Smooth muscle cell (in vitro differentiated cells): ENCODE data around the gene THAP8. TPM values are rescaled to one million over a fixed set of nuclear protein-coding genes. Genes with fewer than 3 reads are reported as not detected.

Source experiments
- DNase-seq: peaks from one replicate; lab custom pipeline; 2025; ENCODE audit not compliant: unreplicated experiment; lab: John Stamatoyannopoulos, UW
- H2AFZ ChIP-seq: fragments of 200-600 bp; sonication (generic); 2 replicates; pipeline ENCODE4 v1.6.0; 2016; ENCODE audit warnings: antibody characterized with exemption, low read depth, mild to moderate bottlenecking
- H3F3A ChIP-seq: fragments of 200-600 bp; sonication (generic); 2 replicates; pipeline ENCODE4 v1.6.0; 2017; ENCODE audit warnings: antibody characterized with exemption, low read depth
- H3K27ac ChIP-seq: fragments of 200-600 bp; sonication (generic); 2 replicates; pipeline ENCODE4 v1.5.1; 2016; ENCODE audit warnings: low read depth, mild to moderate bottlenecking
- H3K27me3 ChIP-seq: fragments of 200-600 bp; sonication (generic); 2 replicates; pipeline ENCODE4 v1.6.1; 2016; ENCODE audit warnings: low read depth, mild to moderate bottlenecking
- H3K36me3 ChIP-seq: fragments of 200-600 bp; sonication (generic); 2 replicates; pipeline ENCODE4 v1.5.1; 2016; ENCODE audit warnings: low read depth
- H3K4me1 ChIP-seq: fragments of 200-600 bp; sonication (generic); 2 replicates; pipeline ENCODE4 v1.5.1; 2016; ENCODE audit warnings: low read depth
- H3K4me2 ChIP-seq: fragments of 200-600 bp; sonication (generic); 2 replicates; pipeline ENCODE4 v1.6.0; 2016; ENCODE audit warnings: mild to moderate bottlenecking
- H3K4me3 ChIP-seq: fragments of 200-600 bp; sonication (generic); 2 replicates; pipeline ENCODE4 v1.5.1; 2016; ENCODE audit warnings: mild to moderate bottlenecking
- H3K79me2 ChIP-seq: fragments of 200-600 bp; sonication (generic); 2 replicates; pipeline ENCODE4 v1.6.0; 2016; ENCODE audit warnings: low read depth, mild to moderate bottlenecking
- H3K9ac ChIP-seq: fragments of 200-600 bp; sonication (generic); 2 replicates; pipeline ENCODE4 v1.6.0; 2016; ENCODE audit warnings: low read depth
- H3K9me3 ChIP-seq: fragments of 200-600 bp; sonication (generic); replicated peaks from 2 replicates; pipeline ENCODE4 v1.5.1; 2016; ENCODE audit warnings: low read depth
- H4K20me1 ChIP-seq: fragments of 200-600 bp; sonication (generic); 2 replicates; pipeline ENCODE4 v1.6.0; 2016; ENCODE audit warnings: low read depth
- WGBS: methylation state at CpG from one replicate; pipeline ENCODE4 v1.1.7; 2016; ENCODE audit warnings: low lambda C conversion rate; 5-methylcytosine and 5-hydroxymethylcytosine counted together
- polyA plus RNA-seq: library from polyadenylated mRNA; unstranded; fragments of >200 nt; fragmentation: Nextera tagmentation; extraction: Ambion mirVana; gene quantifications from 2 replicates; pipeline ENCODE4 v1.2.1, GENCODE V29; 2016
- total RNA-seq: library from RNA; depleted of rRNA; stranded (reverse); fragments of >200 nt; gene quantifications from 2 replicates; pipeline ENCODE4 v1.2.3, GENCODE V29; 2014
- TF ChIP-seq, protein P1 (sequence below): fragments of 200-600 bp; sonication (generic); IDR thresholded peaks from 2 replicates; pipeline ENCODE4 v1.5.1; 2017; ENCODE audit warnings: borderline replicate concordance, mild to moderate bottlenecking, antibody characterized with exemption; ENCODE audit not compliant: insufficient read depth, poor library complexity, severe bottlenecking

The THAP8 gene
- total and polyA plus RNA-seq, 2 experiments from 2014 or later: 9.3 to 13.1 TPM

DNA sequence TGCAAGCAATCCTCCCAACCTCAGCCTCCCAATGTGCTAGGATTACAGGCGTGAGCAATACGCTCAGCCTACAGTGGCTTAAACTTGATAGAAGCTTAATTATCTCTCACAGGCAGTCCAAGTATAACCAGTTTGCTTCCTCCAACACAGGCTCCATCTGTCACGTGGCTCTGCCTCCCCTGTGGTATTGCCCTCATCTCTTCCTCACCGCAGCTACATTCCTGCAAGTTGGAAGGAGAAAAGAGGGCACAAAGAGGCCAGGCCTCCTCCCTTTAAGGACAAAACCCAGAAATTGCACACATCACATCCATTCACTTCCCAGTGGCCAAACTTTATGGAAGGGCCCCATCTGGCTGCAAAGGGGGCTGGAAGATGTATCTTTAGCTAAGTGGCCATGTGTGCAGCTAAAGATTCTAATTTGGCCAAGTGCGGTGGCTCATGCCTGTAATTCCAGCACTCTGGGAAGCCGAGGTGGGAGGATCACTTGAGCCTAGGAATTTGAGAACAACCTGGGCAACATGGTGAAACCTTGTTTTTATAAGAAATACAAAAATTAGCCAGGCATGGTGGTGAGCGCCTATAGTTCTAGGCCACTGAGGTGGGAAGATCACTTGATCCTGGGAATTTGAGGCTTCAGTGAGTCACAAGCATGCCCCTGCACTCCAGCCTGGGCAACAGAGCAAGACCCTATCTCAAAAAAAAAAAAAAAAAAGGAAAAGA is 62.2 kb downstream of the THAP8 start:
- TF ChIP-seq, protein P1, sequence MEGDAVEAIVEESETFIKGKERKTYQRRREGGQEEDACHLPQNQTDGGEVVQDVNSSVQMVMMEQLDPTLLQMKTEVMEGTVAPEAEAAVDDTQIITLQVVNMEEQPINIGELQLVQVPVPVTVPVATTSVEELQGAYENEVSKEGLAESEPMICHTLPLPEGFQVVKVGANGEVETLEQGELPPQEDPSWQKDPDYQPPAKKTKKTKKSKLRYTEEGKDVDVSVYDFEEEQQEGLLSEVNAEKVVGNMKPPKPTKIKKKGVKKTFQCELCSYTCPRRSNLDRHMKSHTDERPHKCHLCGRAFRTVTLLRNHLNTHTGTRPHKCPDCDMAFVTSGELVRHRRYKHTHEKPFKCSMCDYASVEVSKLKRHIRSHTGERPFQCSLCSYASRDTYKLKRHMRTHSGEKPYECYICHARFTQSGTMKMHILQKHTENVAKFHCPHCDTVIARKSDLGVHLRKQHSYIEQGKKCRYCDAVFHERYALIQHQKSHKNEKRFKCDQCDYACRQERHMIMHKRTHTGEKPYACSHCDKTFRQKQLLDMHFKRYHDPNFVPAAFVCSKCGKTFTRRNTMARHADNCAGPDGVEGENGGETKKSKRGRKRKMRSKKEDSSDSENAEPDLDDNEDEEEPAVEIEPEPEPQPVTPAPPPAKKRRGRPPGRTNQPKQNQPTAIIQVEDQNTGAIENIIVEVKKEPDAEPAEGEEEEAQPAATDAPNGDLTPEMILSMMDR: no peak
- no peak overlapping the region for H3K4me3 ChIP-seq
- peaks cover 7% of the 10 kb centered on the region for H3K4me1 ChIP-seq
- H3K27ac ChIP-seq: no peak overlapping the region
- no peak overlapping the region for H3K9ac ChIP-seq
- peaks cover 17% of the 10 kb centered on the region for H3K79me2 ChIP-seq
- H3K4me2 ChIP-seq: no peak overlapping the region
- DNase-seq: no peak
- no peaks in the 10 kb centered on the region for H3K36me3 ChIP-seq
- peaks cover 13% of the 10 kb centered on the region for H4K20me1 ChIP-seq
- peaks cover 11% of the 10 kb centered on the region for H3K27me3 ChIP-seq
- H3F3A ChIP-seq: peaks cover 4% of the 10 kb centered on the region
- H3K9me3 ChIP-seq: no peaks in the 10 kb centered on the region
- WGBS: 83% methylated on average over 7 of the region's 7 CpGs
- H2AFZ ChIP-seq: no peak overlapping the region

GRCh38 chr19:35990771-35991730 is 63.0 kb downstream of the THAP8 start:
- Histone ChIP-seq H3K27me3 (peaks cover 16% of the 10 kb centered on the region), H3K4me2 (no peak overlapping the region), H3F3A (peaks cover 4% of the 10 kb centered on the region), H3K9me3 (no peaks in the 10 kb centered on the region), H3K79me2 (peaks cover 10% of the 10 kb centered on the region), H3K27ac (no peak overlapping the region), H3K4me1 (peaks cover 3% of the 10 kb centered on the region), H3K9ac (no peak overlapping the region), H3K36me3 (no peaks in the 10 kb centered on the region), H4K20me1 (peaks cover 4% of the 10 kb centered on the region), H3K4me3 (no peak overlapping the region), H2AFZ (no peak overlapping the region)
- TF ChIP-seq, protein P1: no peak
- 87% methylated on average over 10 of the region's 10 CpGs for WGBS
- DNase-seq: no peak

- H3K27ac ChIP-seq: no peak overlapping the region
- no peak for DNase-seq
- H3F3A ChIP-seq: peaks cover 4% of the 10 kb centered on the region
- no peaks in the 10 kb centered on the region for H3K9me3 ChIP-seq
- H3K27me3 ChIP-seq: peaks cover 23% of the 10 kb centered on the region
- WGBS: 87% methylated on average over 4 of the region's 4 CpGs
- H2AFZ ChIP-seq: no peak overlapping the region
- peaks cover 2% of the 10 kb centered on the region for H3K79me2 ChIP-seq
- no peaks in the 10 kb centered on the region for H3K4me1 ChIP-seq
- no peak overlapping the region for H3K9ac ChIP-seq
- TF ChIP-seq, protein P1: no peak
- no peak overlapping the region for H3K4me2 ChIP-seq
- no peak overlapping the region for H3K4me3 ChIP-seq
- H3K36me3 ChIP-seq: no peaks in the 10 kb centered on the region
- H4K20me1 ChIP-seq: no peaks in the 10 kb centered on the region
These were observed 63.9 kb downstream of the THAP8 start for GRCh38 chr19:35990156-35990555.
